ENCODE results near the gene GJA9.

DNA sequence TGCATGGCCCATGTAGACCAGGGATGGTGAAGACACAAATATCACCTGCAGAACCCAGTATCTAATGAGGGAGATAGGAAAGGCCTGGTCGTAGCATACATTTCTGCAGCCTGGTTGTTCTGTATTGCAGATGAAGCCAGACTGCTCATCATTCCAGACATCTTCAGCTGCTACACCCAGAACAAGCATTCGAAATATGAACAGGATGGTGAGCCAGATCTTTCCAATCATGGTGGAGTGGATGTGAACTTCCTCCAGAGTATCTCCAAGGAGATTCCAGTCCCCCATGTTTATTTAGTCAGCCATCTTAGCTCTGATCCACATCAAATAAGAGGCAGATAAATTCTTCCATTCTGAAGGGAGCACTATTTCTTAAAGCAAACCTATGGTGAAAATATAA is 5.6 kb downstream of the GJA9 start:
- no peak for TF ChIP-seq EZH2 (IDR thresholded peaks at IDR 0.05; ENCODE audit: borderline replicate concordance, low read depth, low read length, poor library complexity, severe bottlenecking)
- TF ChIP-seq, protein P1, sequence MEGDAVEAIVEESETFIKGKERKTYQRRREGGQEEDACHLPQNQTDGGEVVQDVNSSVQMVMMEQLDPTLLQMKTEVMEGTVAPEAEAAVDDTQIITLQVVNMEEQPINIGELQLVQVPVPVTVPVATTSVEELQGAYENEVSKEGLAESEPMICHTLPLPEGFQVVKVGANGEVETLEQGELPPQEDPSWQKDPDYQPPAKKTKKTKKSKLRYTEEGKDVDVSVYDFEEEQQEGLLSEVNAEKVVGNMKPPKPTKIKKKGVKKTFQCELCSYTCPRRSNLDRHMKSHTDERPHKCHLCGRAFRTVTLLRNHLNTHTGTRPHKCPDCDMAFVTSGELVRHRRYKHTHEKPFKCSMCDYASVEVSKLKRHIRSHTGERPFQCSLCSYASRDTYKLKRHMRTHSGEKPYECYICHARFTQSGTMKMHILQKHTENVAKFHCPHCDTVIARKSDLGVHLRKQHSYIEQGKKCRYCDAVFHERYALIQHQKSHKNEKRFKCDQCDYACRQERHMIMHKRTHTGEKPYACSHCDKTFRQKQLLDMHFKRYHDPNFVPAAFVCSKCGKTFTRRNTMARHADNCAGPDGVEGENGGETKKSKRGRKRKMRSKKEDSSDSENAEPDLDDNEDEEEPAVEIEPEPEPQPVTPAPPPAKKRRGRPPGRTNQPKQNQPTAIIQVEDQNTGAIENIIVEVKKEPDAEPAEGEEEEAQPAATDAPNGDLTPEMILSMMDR (conservative IDR thresholded peaks at IDR 0.05; ENCODE audit: low read depth, low read length), result no peak
